IPS-NIHi11 (cell line): ENCODE measurements around the gene APOM.

ENCODE experiments used
- DNase-seq: peaks from one replicate; pipeline ENCODE4 v3.0.0; 2012; ENCODE audit warnings: mixed read lengths, low spot score

The APOM gene

GRCh38 chr6:31631209-31631608, 24.5 kb upstream of the APOM start:
- DNase-seq: no peak

- DNase-seq: peak; percentile 27
These were observed 23.9 kb upstream of the APOM start for GRCh38 chr6:31631681-31632278.

GRCh38 chr6:31632279-31632946, 23.3 kb upstream of the APOM start:
- DNase-seq: no peak

- no peak for DNase-seq
These were observed 22.2 kb upstream of the APOM start for GRCh38 chr6:31633447-31633846.

- no peak for DNase-seq
These were observed 21.6 kb upstream of the APOM start for GRCh38 chr6:31634131-31634530.

GRCh38 chr6:31634969-31635575, 20.6 kb upstream of the APOM start:
- DNase-seq: no peak

GRCh38 chr6:31636698-31637596, 18.7 kb upstream of the APOM start:
- no peak for DNase-seq

GRCh38 chr6:31639043-31639442, 16.7 kb upstream of the APOM start:
- no peak for DNase-seq

GRCh38 chr6:31639449-31639861, 16.2 kb upstream of the APOM start:
- DNase-seq: no peak

GRCh38 chr6:31640612-31641011, 15.1 kb upstream of the APOM start:
- no peak for DNase-seq

- no peak for DNase-seq
These were observed 14.3 kb upstream of the APOM start for GRCh38 chr6:31641370-31641769.

GRCh38 chr6:31642798-31643570, 12.7 kb upstream of the APOM start:
- DNase-seq: no peak

GRCh38 chr6:31643818-31644454, 11.8 kb upstream of the APOM start:
- no peak for DNase-seq

GRCh38 chr6:31645325-31645724, 10.4 kb upstream of the APOM start:
- DNase-seq: no peak

- peak; percentile 83 for DNase-seq
These were observed 4.0 kb upstream of the APOM start for GRCh38 chr6:31651602-31652191.

GRCh38 chr6:31652925-31653724, 2.6 kb upstream of the APOM start:
- DNase-seq: peak; percentile 88

GRCh38 chr6:31654574-31655348, 933 bp upstream of the APOM start:
- DNase-seq: no peak

- no peak for DNase-seq
These were observed 1.9 kb downstream of the APOM start for GRCh38 chr6:31657406-31658157.
